GM12891 (cell line): ENCODE results near the gene C20orf144.
"Not testable (repeated sequence)": the region's sequence is repeated elsewhere in the genome, so short reads cannot be mapped to it uniquely, and the experiment has no call there.

Experiments
- DNase-seq: peaks from one replicate; pipeline ENCODE4 v3.0.0; 2011; ENCODE audit warnings: low spot score; ENCODE audit not compliant: insufficient read length
- FAIRE-seq: peaks from 2 replicates; lab custom pipeline; 2011; peaks lifted over from hg19 to GRCh38; lab: Jason Lieb, UNC
- PAX5 ChIP-seq: IDR thresholded peaks from 2 replicates; pipeline ENCODE4 v1.6.1; 2011; ENCODE audit warnings: low read length, moderate library complexity, mild to moderate bottlenecking; ENCODE audit not compliant: insufficient read depth, severe bottlenecking
- POLR2A ChIP-seq: IDR thresholded peaks from 2 replicates; pipeline ENCODE4 v1.6.1; 2011; ENCODE audit warnings: low read depth, low read length, control low read depth
- POLR2AphosphoS5 ChIP-seq: IDR thresholded peaks from 2 replicates; pipeline ENCODE4 v1.6.1; 2011; ENCODE audit warnings: low read depth, low read length, control low read depth
- POU2F2 ChIP-seq: IDR thresholded peaks from 2 replicates; pipeline ENCODE4 v1.6.1; 2011; ENCODE audit warnings: low read depth, mild to moderate bottlenecking, control low read depth, low read length, moderate library complexity
- SPI1 ChIP-seq: IDR thresholded peaks from 2 replicates; pipeline ENCODE4 v1.6.1; 2011; ENCODE audit warnings: low read depth, low read length, control low read depth
- TAF1 ChIP-seq: IDR thresholded peaks from 2 replicates; pipeline ENCODE4 v1.6.1; 2011; ENCODE audit warnings: low read depth, low read length, control low read depth

The C20orf144 gene

GRCh38 chr20:33635341-33635740 is 26.8 kb upstream of the C20orf144 start:
- TF ChIP-seq TAF1 (no peak), PAX5 (no peak), POLR2A (no peak), POU2F2 (no peak), POLR2AphosphoS5 (no peak), SPI1 (no peak)
- DNase-seq (no peak), FAIRE-seq (no peak)

- TF ChIP-seq PAX5 (no peak), POLR2A (no peak), POLR2AphosphoS5 (no peak), SPI1 (no peak), TAF1 (no peak), POU2F2 (no peak)
- FAIRE-seq (no peak), DNase-seq (no peak)
These were observed 25.4 kb upstream of the C20orf144 start for GRCh38 chr20:33636776-33637175.

GRCh38 chr20:33640287-33640686 is 21.8 kb upstream of the C20orf144 start:
- no peak for FAIRE-seq

GRCh38 chr20:33644313-33645071 is 17.6 kb upstream of the C20orf144 start:
- no peak for FAIRE-seq
- no peak for TF ChIP-seq POLR2A
- no peak for TF ChIP-seq POLR2AphosphoS5
- no peak for TF ChIP-seq TAF1
- no peak for TF ChIP-seq PAX5
- TF ChIP-seq POU2F2 = no peak
- TF ChIP-seq SPI1 = no peak
- DNase-seq = no peak

More at GRCh38 chr20:33640287-33640686, 21.8 kb upstream of the C20orf144 start:
- DNase-seq = no peak
- TF ChIP-seq POLR2A (no peak), TAF1 (no peak), PAX5 (no peak), POLR2AphosphoS5 (no peak), SPI1 (no peak), POU2F2 (no peak)

- TF ChIP-seq POLR2A = no peak
- no peak for TF ChIP-seq POU2F2
- no peak for TF ChIP-seq PAX5
- TF ChIP-seq POLR2AphosphoS5 = no peak
- TF ChIP-seq TAF1 = no peak
- no peak for TF ChIP-seq SPI1
- DNase-seq (no peak), FAIRE-seq (no peak)
These were observed 17.1 kb upstream of the C20orf144 start for GRCh38 chr20:33645072-33645358.

GRCh38 chr20:33645396-33645795 is 16.7 kb upstream of the C20orf144 start:
- DNase-seq (no peak), FAIRE-seq (no peak)
- no peak for TF ChIP-seq POU2F2
- TF ChIP-seq POLR2AphosphoS5 = no peak
- TF ChIP-seq POLR2A = no peak
- no peak for TF ChIP-seq SPI1
- TF ChIP-seq TAF1 = no peak
- TF ChIP-seq PAX5 = no peak

DNA sequence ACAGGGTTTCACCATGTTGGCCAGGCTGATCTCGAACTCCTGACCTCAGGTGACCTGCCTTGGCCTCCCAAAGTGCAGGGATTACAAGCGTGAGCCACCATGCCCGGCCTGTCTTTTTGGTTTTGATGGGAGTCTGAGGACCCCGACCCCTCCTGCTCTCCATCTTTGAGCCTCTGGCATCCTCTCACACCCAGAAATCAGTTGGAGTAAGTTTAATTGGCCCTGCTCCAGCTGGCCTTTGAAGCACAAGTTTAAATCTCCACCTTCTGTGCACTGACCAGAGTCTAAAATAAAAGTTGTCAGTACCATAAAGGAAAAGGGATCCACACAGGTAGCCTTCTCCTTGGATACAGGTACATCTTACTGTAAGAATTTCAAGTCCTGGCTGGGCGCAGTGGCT is 15.9 kb upstream of the C20orf144 start:
- TF ChIP-seq TAF1 = no peak
- TF ChIP-seq SPI1 = no peak
- TF ChIP-seq POLR2AphosphoS5 = no peak
- no peak for TF ChIP-seq POU2F2
- no peak for TF ChIP-seq PAX5
- no peak for TF ChIP-seq POLR2A
- no peak for FAIRE-seq

GRCh38 chr20:33646959-33647602 is 15.0 kb upstream of the C20orf144 start:
- not testable (repeated sequence) for FAIRE-seq
- TF ChIP-seq POU2F2 = peak; percentile 95
- peak; percentile 11 for DNase-seq

More for the DNA sequence above, 15.9 kb upstream of the C20orf144 start:
- no peak for DNase-seq

GRCh38 chr20:33647603-33648395 is 14.3 kb upstream of the C20orf144 start:
- TF ChIP-seq SPI1 = no peak
- TF ChIP-seq POLR2A = no peak
- TF ChIP-seq POLR2AphosphoS5 = no peak
- TF ChIP-seq TAF1 = no peak
- no peak for TF ChIP-seq PAX5
- TF ChIP-seq POU2F2 = no peak

More at GRCh38 chr20:33647603-33648395, 14.3 kb upstream of the C20orf144 start:
- DNase-seq = peak; percentile 51
- FAIRE-seq = peak; percentile 56
